ENCODE data around the gene SCN8A.
"Not testable (repeated sequence)": the region's sequence is repeated elsewhere in the genome, so short reads cannot be mapped to it uniquely, and the experiment has no call there.

Gene SCN8A

GRCh38 chr12:51788876-51789275 lies 197.8 kb downstream of the SCN8A start:
- Histone ChIP-seq H3K27ac (ENCODE audit: poor library complexity, severe bottlenecking) (no peak overlapping the region), H3K4me1 (ENCODE audit: insufficient read depth, poor library complexity, severe bottlenecking) (no peaks in the 10 kb centered on the region), H3K9me3 (ENCODE audit: severe bottlenecking) (no peaks in the 10 kb centered on the region), H3K27me3 (ENCODE audit: insufficient read depth, poor library complexity, severe bottlenecking) (no peaks in the 10 kb centered on the region), H3K4me3 (ENCODE audit: severe bottlenecking) (no peak overlapping the region), H3K36me3 (ENCODE audit: low read depth) (no peaks in the 10 kb centered on the region; the same call in 1 of the 2 replicates)
- ATAC-seq (ENCODE audit: low read depth) (peak; percentile 71; the same call in 1 of the 3 replicates), DNase-seq (ENCODE audit: low spot score) (no peak)
- no peak for TF ChIP-seq CTCF (IDR thresholded peaks at IDR 0.05; ENCODE audit: poor library complexity, severe bottlenecking)

- H3K27me3 ChIP-seq (ENCODE audit: insufficient read depth, poor library complexity, severe bottlenecking), result no peaks in the 10 kb centered on the region
- H3K9me3 ChIP-seq (ENCODE audit: severe bottlenecking), result no peaks in the 10 kb centered on the region
- DNase-seq (ENCODE audit: low spot score) (no peak), ATAC-seq (ENCODE audit: low read depth) (no peak)
- H3K27ac ChIP-seq (ENCODE audit: poor library complexity, severe bottlenecking), result no peak overlapping the region
- H3K4me1 ChIP-seq (ENCODE audit: insufficient read depth, poor library complexity, severe bottlenecking), result peaks cover 5% of the 10 kb centered on the region
- no peaks in the 10 kb centered on the region; the same call in 1 of the 2 replicates for H3K36me3 ChIP-seq (ENCODE audit: low read depth)
- no peak for TF ChIP-seq CTCF (IDR thresholded peaks at IDR 0.05; ENCODE audit: poor library complexity, severe bottlenecking)
- H3K4me3 ChIP-seq (ENCODE audit: severe bottlenecking), result no peak overlapping the region
Measured at GRCh38 chr12:51792417-51792816, 201.4 kb downstream of the SCN8A start.

GRCh38 chr12:51793201-51793600 lies 202.2 kb downstream of the SCN8A start:
- DNase-seq (ENCODE audit: low spot score), result no peak
- peaks cover 7% of the 10 kb centered on the region for H3K4me1 ChIP-seq (ENCODE audit: insufficient read depth, poor library complexity, severe bottlenecking)
- no peak for TF ChIP-seq CTCF (IDR thresholded peaks at IDR 0.05; ENCODE audit: poor library complexity, severe bottlenecking)
- no peak overlapping the region for H3K27ac ChIP-seq (ENCODE audit: poor library complexity, severe bottlenecking)
- H3K27me3 ChIP-seq (ENCODE audit: insufficient read depth, poor library complexity, severe bottlenecking), result no peaks in the 10 kb centered on the region
- no peaks in the 10 kb centered on the region for H3K9me3 ChIP-seq (ENCODE audit: severe bottlenecking)
- H3K4me3 ChIP-seq (ENCODE audit: severe bottlenecking), result no peak overlapping the region
- no peaks in the 10 kb centered on the region; the same call in 1 of the 2 replicates for H3K36me3 ChIP-seq (ENCODE audit: low read depth)
- peak; percentile 35; the same call in 2 of the 3 replicates for ATAC-seq (ENCODE audit: low read depth)

- ATAC-seq (ENCODE audit: low read depth) (peak; percentile 56; the same call in 1 of the 3 replicates), DNase-seq (ENCODE audit: low spot score) (no peak)
- no peaks in the 10 kb centered on the region for H3K27me3 ChIP-seq (ENCODE audit: insufficient read depth, poor library complexity, severe bottlenecking)
- H3K4me1 ChIP-seq (ENCODE audit: insufficient read depth, poor library complexity, severe bottlenecking), result peaks cover 7% of the 10 kb centered on the region
- no peak for TF ChIP-seq CTCF (IDR thresholded peaks at IDR 0.05; ENCODE audit: poor library complexity, severe bottlenecking)
- no peaks in the 10 kb centered on the region for H3K9me3 ChIP-seq (ENCODE audit: severe bottlenecking)
- H3K27ac ChIP-seq (ENCODE audit: poor library complexity, severe bottlenecking), result no peak overlapping the region
- H3K4me3 ChIP-seq (ENCODE audit: severe bottlenecking), result no peak overlapping the region
- no peaks in the 10 kb centered on the region for H3K36me3 ChIP-seq (ENCODE audit: low read depth)
Measured at GRCh38 chr12:51797301-51797700, 206.3 kb downstream of the SCN8A start.

GRCh38 chr12:51798051-51798450 lies 207.0 kb downstream of the SCN8A start:
- H3K4me1 ChIP-seq (ENCODE audit: insufficient read depth, poor library complexity, severe bottlenecking); H3K27me3 ChIP-seq (ENCODE audit: insufficient read depth, poor library complexity, severe bottlenecking); DNase-seq (ENCODE audit: low spot score); H3K4me3 ChIP-seq (ENCODE audit: severe bottlenecking); H3K9me3 ChIP-seq (ENCODE audit: severe bottlenecking); ATAC-seq (ENCODE audit: low read depth); H3K27ac ChIP-seq (ENCODE audit: poor library complexity, severe bottlenecking); H3K36me3 ChIP-seq (ENCODE audit: low read depth): not testable (repeated sequence)

Data from RWPE2 (cell line).